SU-DHL-6 (cell line): ENCODE data around the gene GPR153.

Experiments used
- H2AFZ ChIP-seq: fragments of 200-600 bp; sonication (generic); 2 replicates; pipeline ENCODE4 v1.6.1; 2014; ENCODE audit warnings: low read depth, mild to moderate bottlenecking, moderate library complexity, mixed read lengths, antibody characterized with exemption, low read length; ENCODE audit not compliant: severe bottlenecking
- H3F3A ChIP-seq: fragments of 200-600 bp; shearing (Covaris generic); 2 replicates; pipeline ENCODE4 v1.6.0; 2016; ENCODE audit warnings: antibody characterized with exemption, mild to moderate bottlenecking; ENCODE audit not compliant: insufficient read depth
- H3K27ac ChIP-seq: fragments of 200-600 bp; sonication (generic); 2 replicates; pipeline ENCODE4 v1.5.1; 2016; ENCODE audit warnings: low read depth, mild to moderate bottlenecking, low read length, moderate library complexity, mixed read lengths
- H3K27me3 ChIP-seq: fragments of 200-600 bp; sonication (generic), shearing (Covaris generic); 2 replicates; pipeline ENCODE4 v1.6.0; 2014; ENCODE audit warnings: mild to moderate bottlenecking, low read length
- H3K36me3 ChIP-seq: fragments of 200-600 bp; sonication (generic); 2 replicates; pipeline ENCODE4 v1.6.1; 2014; ENCODE audit warnings: mild to moderate bottlenecking, low read length, mixed read lengths
- H3K4me2 ChIP-seq: fragments of 300-600, 200-600 bp; shearing (Covaris generic), sonication (generic); 2 replicates; pipeline ENCODE4 v1.6.0; 2014; ENCODE audit warnings: low read length, low read depth, mild to moderate bottlenecking; ENCODE audit not compliant: poor library complexity, severe bottlenecking
- H3K4me3 ChIP-seq: fragments of 200-600 bp; sonication (generic); 2 replicates; pipeline ENCODE4 v1.5.1; 2014; ENCODE audit warnings: antibody characterized with exemption, low read length, mild to moderate bottlenecking, mixed read lengths; ENCODE audit not compliant: insufficient read depth, poor library complexity, severe bottlenecking
- H3K79me2 ChIP-seq: fragments of 200-600 bp; sonication (generic); 2 replicates; pipeline ENCODE4 v1.6.1; 2014; ENCODE audit warnings: mild to moderate bottlenecking, low read length, moderate library complexity; ENCODE audit not compliant: insufficient read depth
- H3K9ac ChIP-seq: fragments of 200-600 bp; sonication (generic); 2 replicates; pipeline ENCODE4 v1.7.0; 2014; ENCODE audit warnings: mild to moderate bottlenecking, low read length
- H3K9me2 ChIP-seq: fragments of 200-600 bp; sonication (generic); replicated peaks from 2 replicates; pipeline ENCODE4 v1.6.1; 2014; ENCODE audit warnings: low read length; ENCODE audit not compliant: insufficient read depth
- H3K9me3 ChIP-seq: fragments of 200-600 bp; sonication (generic); 2 replicates; pipeline ENCODE4 v1.6.1; 2014; ENCODE audit warnings: low read length, mixed read lengths; ENCODE audit not compliant: insufficient read depth
- H4K20me1 ChIP-seq: fragments of 200-600 bp; sonication (generic); 2 replicates; pipeline ENCODE4 v1.6.1; 2014; ENCODE audit warnings: low read depth, mild to moderate bottlenecking, antibody characterized with exemption, low read length, moderate library complexity, mixed read lengths
- EZH2phosphoT487 ChIP-seq: fragments of 200-600 bp; sonication (generic), shearing (Covaris generic); conservative IDR thresholded peaks from 2 replicates; pipeline ENCODE4 v1.6.1; 2018; ENCODE audit warnings: mild to moderate bottlenecking, antibody characterized with exemption, low read length, moderate library complexity, mixed read lengths
- TF ChIP-seq, protein P1 (sequence below): fragments of 200-600 bp; sonication (generic); IDR thresholded peaks from one replicate; pipeline ENCODE4 v1.5.1; 2017; ENCODE audit warnings: antibody characterized with exemption, mild to moderate bottlenecking, low read length, moderate library complexity; ENCODE audit not compliant: insufficient read depth, poor library complexity, severe bottlenecking

Gene GPR153

DNA sequence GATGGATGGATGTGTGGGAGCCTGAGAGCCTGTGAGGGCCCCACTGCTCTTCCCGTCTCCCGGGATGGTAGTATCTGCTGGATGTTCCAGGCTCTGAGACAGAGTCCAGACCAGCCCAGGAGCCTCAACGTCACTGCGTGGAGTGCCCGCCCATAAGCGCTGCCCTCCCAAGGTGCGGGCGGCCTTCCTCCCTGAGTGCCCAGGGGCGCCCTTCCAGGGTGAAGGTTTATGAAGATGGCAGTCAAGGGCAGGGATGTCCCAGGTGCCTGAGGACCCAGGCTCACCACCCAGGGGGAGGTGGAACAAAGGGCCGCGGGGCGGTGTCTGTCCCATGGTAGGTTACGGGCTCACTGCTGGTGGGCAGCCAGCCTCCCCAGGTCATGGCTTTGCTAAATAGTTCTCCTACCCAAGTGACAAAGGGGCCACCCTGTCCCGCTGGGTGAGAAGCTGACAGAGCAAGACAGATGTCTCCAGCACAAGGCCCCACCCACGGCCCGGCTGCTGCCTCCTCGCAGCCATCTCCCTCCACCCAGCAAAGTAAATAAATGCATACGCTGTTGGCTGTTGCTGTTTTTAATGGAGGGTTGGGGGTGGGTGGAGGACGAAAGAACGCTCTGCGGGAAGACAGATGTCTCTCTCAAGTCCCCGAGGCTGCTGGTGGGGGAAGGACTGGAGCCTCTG, 9.0 kb upstream of the GPR153 start:
- Histone ChIP-seq H3K36me3 (no peaks in the 10 kb centered on the region), H4K20me1 (no peaks in the 10 kb centered on the region), H3K27me3 (no peaks in the 10 kb centered on the region), H3K4me3 (no peak overlapping the region), H3K9me3 (no peaks in the 10 kb centered on the region), H3K27ac (no peak overlapping the region), H3F3A (no peaks in the 10 kb centered on the region), H3K9me2 (no peaks in the 10 kb centered on the region), H3K79me2 (no peaks in the 10 kb centered on the region), H3K9ac (no peak overlapping the region), H2AFZ (no peak overlapping the region), H3K4me2 (no peak overlapping the region)
- no peak for TF ChIP-seq EZH2phosphoT487
- TF ChIP-seq, protein P1, sequence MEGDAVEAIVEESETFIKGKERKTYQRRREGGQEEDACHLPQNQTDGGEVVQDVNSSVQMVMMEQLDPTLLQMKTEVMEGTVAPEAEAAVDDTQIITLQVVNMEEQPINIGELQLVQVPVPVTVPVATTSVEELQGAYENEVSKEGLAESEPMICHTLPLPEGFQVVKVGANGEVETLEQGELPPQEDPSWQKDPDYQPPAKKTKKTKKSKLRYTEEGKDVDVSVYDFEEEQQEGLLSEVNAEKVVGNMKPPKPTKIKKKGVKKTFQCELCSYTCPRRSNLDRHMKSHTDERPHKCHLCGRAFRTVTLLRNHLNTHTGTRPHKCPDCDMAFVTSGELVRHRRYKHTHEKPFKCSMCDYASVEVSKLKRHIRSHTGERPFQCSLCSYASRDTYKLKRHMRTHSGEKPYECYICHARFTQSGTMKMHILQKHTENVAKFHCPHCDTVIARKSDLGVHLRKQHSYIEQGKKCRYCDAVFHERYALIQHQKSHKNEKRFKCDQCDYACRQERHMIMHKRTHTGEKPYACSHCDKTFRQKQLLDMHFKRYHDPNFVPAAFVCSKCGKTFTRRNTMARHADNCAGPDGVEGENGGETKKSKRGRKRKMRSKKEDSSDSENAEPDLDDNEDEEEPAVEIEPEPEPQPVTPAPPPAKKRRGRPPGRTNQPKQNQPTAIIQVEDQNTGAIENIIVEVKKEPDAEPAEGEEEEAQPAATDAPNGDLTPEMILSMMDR: no peak

DNA sequence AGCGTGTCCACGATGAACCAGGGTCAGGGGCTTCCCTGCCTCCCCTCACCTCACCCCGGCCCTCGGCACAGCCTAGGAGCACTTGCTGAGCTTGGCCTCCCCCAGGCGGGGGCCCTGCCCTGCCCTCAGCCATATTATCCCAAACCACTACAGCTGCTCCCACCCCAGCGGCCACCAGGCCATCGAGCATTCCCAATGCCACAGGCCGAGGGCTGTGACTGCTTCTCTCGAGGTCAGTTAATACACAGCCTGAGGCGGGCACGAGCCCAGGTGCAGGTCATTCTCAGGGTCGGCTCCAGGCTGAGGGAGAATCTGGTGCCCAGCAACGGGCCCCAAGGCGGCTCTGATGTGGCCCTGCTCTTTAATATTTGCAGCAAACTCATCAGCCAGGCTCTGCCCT, 8.4 kb upstream of the GPR153 start:
- no peaks in the 10 kb centered on the region for H3K9me2 ChIP-seq
- no peaks in the 10 kb centered on the region for H3K9me3 ChIP-seq
- no peaks in the 10 kb centered on the region for H3K27me3 ChIP-seq
- no peak overlapping the region for H3K4me2 ChIP-seq
- H3K36me3 ChIP-seq: no peaks in the 10 kb centered on the region
- no peak overlapping the region for H3K27ac ChIP-seq
- no peak overlapping the region for H3K9ac ChIP-seq
- H4K20me1 ChIP-seq: no peaks in the 10 kb centered on the region
- no peaks in the 10 kb centered on the region for H3K79me2 ChIP-seq
- TF ChIP-seq EZH2phosphoT487: no peak
- TF ChIP-seq, protein P1: no peak
- no peak overlapping the region for H2AFZ ChIP-seq
- H3K4me3 ChIP-seq: no peak overlapping the region
- no peaks in the 10 kb centered on the region for H3F3A ChIP-seq

DNA sequence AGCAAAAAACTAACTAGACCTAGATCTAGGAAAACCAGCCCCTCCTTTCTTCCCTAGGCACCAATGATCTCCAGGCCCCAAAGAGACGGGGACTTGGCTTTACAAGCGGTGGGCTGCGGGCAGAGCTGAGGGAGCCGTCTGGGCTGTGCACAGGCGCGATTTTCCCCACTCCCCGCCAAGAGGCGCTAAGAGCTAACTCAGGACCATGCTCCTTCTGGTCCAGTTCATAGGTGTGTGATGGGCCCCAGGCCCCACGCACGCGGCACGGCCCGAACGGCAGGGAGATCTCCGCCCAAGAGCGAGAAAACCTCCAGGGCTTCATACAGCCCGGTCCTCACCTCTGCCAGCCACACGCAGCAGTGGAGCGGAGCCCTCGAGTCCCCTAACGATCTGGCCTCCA, 7.5 kb upstream of the GPR153 start:
- Histone ChIP-seq H3K9ac (no peak overlapping the region), H3K27me3 (no peaks in the 10 kb centered on the region), H3K4me3 (no peak overlapping the region), H2AFZ (no peak overlapping the region), H3K4me2 (no peak overlapping the region), H3K9me3 (no peaks in the 10 kb centered on the region), H3K27ac (no peak overlapping the region), H3K79me2 (no peaks in the 10 kb centered on the region), H3F3A (no peaks in the 10 kb centered on the region), H4K20me1 (no peaks in the 10 kb centered on the region), H3K9me2 (no peaks in the 10 kb centered on the region), H3K36me3 (no peaks in the 10 kb centered on the region)
- no peak for TF ChIP-seq EZH2phosphoT487
- TF ChIP-seq, protein P1: no peak
